Measurements from ENCODE around the gene DCAF17. TPM values are rescaled to one million over a fixed set of nuclear protein-coding genes. Genes with fewer than 3 reads are reported as not detected.
A peak's percentile ranks its signal among the peaks of the same experiment; 100 is the strongest.

The DCAF17 gene
- total and polyA plus RNA-seq, 2 experiments from 2014 or later = 10.6 to 14.4 TPM

DNA sequence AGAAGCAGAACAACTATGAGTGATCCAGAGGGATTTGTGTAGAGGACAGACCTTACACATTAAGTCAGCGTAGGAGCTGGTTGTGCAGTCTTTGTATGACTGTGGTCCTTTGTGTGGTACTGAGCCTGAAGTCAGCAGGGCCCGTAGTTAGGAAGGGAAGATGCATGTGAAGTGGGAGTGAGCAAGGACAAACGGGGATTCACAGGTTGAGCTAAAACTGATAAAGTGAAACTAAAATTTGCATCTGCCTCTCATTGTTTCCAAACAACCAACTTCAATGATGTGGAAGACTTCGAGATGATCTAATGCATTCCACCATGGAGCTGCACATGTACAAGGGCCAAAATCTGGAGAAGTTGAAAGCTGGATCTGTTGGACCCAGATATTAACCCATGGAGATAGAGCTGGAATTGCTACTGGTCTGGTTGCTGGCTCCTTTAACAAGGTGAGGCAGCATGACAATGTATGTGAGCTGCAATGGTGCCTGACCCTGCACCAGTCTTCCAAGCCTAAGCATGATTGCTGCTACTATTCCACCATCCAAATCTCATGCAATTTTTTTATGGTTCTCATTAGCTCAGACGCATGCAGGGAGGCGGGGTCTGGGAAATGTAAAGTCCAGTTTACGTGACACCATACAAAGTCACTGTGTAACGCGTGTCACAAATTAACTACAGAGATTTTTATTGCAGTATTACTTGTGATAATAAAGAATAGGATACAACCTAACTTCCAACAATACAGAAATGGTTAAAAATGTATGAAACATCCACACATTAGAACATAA lies 76.1 kb downstream of the DCAF17 start:
- Histone ChIP-seq H3K9me3 (ENCODE audit: low read depth) (no peaks in the 10 kb centered on the region), H4K20me1 (ENCODE audit: insufficient read depth) (no peaks in the 10 kb centered on the region), H3K9ac (no peak overlapping the region), H3K36me3 (ENCODE audit: low read depth) (no peaks in the 10 kb centered on the region), H3K4me1 (ENCODE audit: insufficient read depth) (no peaks in the 10 kb centered on the region), H3K4me2 (ENCODE audit: unreplicated experiment) (no peak overlapping the region), H3K27ac (no peak overlapping the region), H3K9me2 (ENCODE audit: insufficient read depth) (no peaks in the 10 kb centered on the region), H3K4me3 (no peak overlapping the region), H3K27me3 (replicated peaks; ENCODE audit: insufficient read depth) (no peaks in the 10 kb centered on the region), H3F3A (ENCODE audit: insufficient read depth) (no peaks in the 10 kb centered on the region), H3K79me2 (ENCODE audit: insufficient read depth) (no peaks in the 10 kb centered on the region), H2AFZ (no peak overlapping the region)
- in situ Hi-C loops (cut with MboI) = no loop called here
- TF ChIP-seq EZH2phosphoT487 (IDR thresholded peaks at IDR 0.05; ENCODE audit: insufficient read depth, low read depth) = no peak
- no peak for TF ChIP-seq EZH2 (IDR thresholded peaks at IDR 0.05; ENCODE audit: insufficient read depth, poor library complexity, severe bottlenecking)
- DNase-seq = peak; percentile 10
- 60 to 62% methylated on average over 9 of the region's 9 CpGs for WGBS, 2 experiments (ENCODE audit: low coverage in 1 of 2, low lambda C conversion rate in 2 of 2, missing lambda C conversion rate in 2 of 2)

DNA sequence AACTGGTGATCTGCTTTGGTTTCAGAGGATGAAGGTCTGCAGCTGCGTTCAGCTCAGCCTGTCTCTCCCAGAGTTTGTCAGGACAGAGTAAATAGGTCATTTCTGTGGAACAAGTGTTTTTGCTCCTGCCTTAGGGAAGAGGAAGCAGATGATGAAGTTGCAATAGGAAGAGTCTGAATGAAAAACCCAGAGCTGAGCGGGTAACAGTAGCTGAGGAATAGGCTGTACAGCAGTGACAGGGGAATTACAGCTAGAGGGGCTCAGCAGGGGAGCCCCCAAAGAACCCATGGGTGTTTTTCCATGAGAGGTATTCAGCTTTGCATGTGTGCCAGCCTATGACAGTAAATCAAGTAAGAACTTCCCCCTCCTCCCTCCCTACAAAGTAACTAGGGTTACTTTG lies 78.0 kb downstream of the DCAF17 start:
- Histone ChIP-seq H3K36me3 (ENCODE audit: low read depth) (no peaks in the 10 kb centered on the region), H3K4me2 (ENCODE audit: unreplicated experiment) (no peak overlapping the region), H3K9me2 (ENCODE audit: insufficient read depth) (no peaks in the 10 kb centered on the region), H3K4me1 (ENCODE audit: insufficient read depth) (peaks cover 10% of the 10 kb centered on the region), H2AFZ (no peak overlapping the region), H3K4me3 (no peak overlapping the region), H3K9ac (no peak overlapping the region), H3K27ac (no peak overlapping the region), H3K9me3 (ENCODE audit: low read depth) (no peaks in the 10 kb centered on the region), H3K79me2 (ENCODE audit: insufficient read depth) (no peaks in the 10 kb centered on the region), H4K20me1 (ENCODE audit: insufficient read depth) (no peaks in the 10 kb centered on the region), H3F3A (ENCODE audit: insufficient read depth) (no peaks in the 10 kb centered on the region), H3K27me3 (replicated peaks; ENCODE audit: insufficient read depth) (no peaks in the 10 kb centered on the region)
- no peak for DNase-seq
- no peak for TF ChIP-seq EZH2 (IDR thresholded peaks at IDR 0.05; ENCODE audit: insufficient read depth, poor library complexity, severe bottlenecking)
- no peak for TF ChIP-seq EZH2phosphoT487 (IDR thresholded peaks at IDR 0.05; ENCODE audit: insufficient read depth, low read depth)
- 86 to 97% methylated on average over 2 of the region's 2 CpGs for WGBS, 2 experiments (ENCODE audit: low coverage in 1 of 2, low lambda C conversion rate in 2 of 2, missing lambda C conversion rate in 2 of 2)
- in situ Hi-C loops (cut with MboI) = no loop called here

DNA sequence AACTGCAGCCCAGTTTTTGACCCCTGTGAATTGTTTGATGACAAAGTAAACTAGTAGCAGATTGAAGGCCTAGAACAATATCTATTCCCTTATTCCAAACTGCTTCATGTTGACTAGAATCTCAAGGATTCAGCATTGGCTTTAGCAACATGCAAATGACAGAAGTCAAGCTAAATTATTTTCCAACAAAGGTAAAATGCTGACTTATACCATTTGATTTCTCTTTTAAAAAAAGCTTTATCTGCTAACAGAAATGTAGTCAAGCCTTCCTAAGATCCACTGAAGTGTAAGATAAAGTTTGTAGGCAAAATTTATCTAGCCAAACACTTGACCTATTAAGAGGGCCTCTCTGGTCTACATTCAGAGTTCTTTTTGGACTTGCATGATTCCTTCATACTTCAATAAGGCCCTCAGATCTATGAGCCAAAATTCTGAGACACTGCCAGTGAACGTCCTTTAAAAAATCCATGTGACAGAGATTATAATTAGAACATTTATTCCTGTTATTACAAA lies 78.7 kb downstream of the DCAF17 start:
- Histone ChIP-seq H4K20me1 (ENCODE audit: insufficient read depth) (no peaks in the 10 kb centered on the region), H3K27me3 (replicated peaks; ENCODE audit: insufficient read depth) (no peaks in the 10 kb centered on the region), H3K9me3 (ENCODE audit: low read depth) (no peaks in the 10 kb centered on the region), H3K27ac (no peak overlapping the region), H3F3A (ENCODE audit: insufficient read depth) (no peaks in the 10 kb centered on the region), H3K36me3 (ENCODE audit: low read depth) (no peaks in the 10 kb centered on the region), H3K4me1 (ENCODE audit: insufficient read depth) (peaks cover 10% of the 10 kb centered on the region), H3K9me2 (ENCODE audit: insufficient read depth) (no peaks in the 10 kb centered on the region), H3K4me3 (no peak overlapping the region), H3K9ac (no peak overlapping the region), H3K4me2 (ENCODE audit: unreplicated experiment) (no peak overlapping the region), H2AFZ (no peak overlapping the region), H3K79me2 (ENCODE audit: insufficient read depth) (no peaks in the 10 kb centered on the region)
- 44 to 57% methylated on average over 1 of the region's 1 CpG for whole genome bisulfite sequencing, 2 experiments (ENCODE audit: low coverage in 1 of 2, low lambda C conversion rate in 2 of 2, missing lambda C conversion rate in 2 of 2)
- TF ChIP-seq EZH2 (IDR thresholded peaks at IDR 0.05; ENCODE audit: insufficient read depth, poor library complexity, severe bottlenecking) = no peak
- TF ChIP-seq EZH2phosphoT487 (IDR thresholded peaks at IDR 0.05; ENCODE audit: insufficient read depth, low read depth) = no peak
- DNase-seq = no peak
- in situ Hi-C loops (cut with MboI) = no loop called here

DNA sequence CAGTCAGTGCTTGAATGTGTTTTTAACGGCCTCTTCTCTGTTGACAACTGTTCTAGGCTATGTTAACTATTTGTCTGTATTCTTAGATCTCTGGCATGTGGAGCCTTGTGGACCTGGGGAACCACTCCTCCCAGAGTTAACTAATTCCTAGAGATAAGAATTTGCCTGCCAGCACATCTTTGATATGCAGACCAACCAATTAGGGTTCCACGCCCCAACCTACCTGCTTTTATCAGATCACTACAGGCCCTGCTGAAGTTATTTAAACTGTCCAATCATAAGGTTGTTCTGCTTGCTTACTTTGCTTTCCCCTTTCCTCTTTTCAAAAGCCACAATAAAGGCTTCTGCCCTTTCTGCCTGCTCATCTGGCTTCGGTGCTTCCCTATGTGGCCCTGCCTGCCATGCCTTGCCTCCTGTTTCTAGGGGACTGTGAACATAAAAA lies 79.7 kb downstream of the DCAF17 start:
- H3F3A ChIP-seq (ENCODE audit: insufficient read depth) = no peaks in the 10 kb centered on the region
- H3K27me3 ChIP-seq (replicated peaks; ENCODE audit: insufficient read depth) = no peaks in the 10 kb centered on the region
- no peaks in the 10 kb centered on the region for H3K36me3 ChIP-seq (ENCODE audit: low read depth)
- 76 to 83% methylated on average over 3 of the region's 3 CpGs for WGBS, 2 experiments (ENCODE audit: low coverage in 1 of 2, low lambda C conversion rate in 2 of 2, missing lambda C conversion rate in 2 of 2)
- no peak overlapping the region for H3K27ac ChIP-seq
- H2AFZ ChIP-seq = no peak overlapping the region
- in situ Hi-C loops (cut with MboI) = no loop called here
- no peaks in the 10 kb centered on the region for H4K20me1 ChIP-seq (ENCODE audit: insufficient read depth)
- H3K4me3 ChIP-seq = no peak overlapping the region
- H3K9me3 ChIP-seq (ENCODE audit: low read depth) = no peaks in the 10 kb centered on the region
- H3K79me2 ChIP-seq (ENCODE audit: insufficient read depth) = no peaks in the 10 kb centered on the region
- no peak for DNase-seq
- H3K4me2 ChIP-seq (ENCODE audit: unreplicated experiment) = no peak overlapping the region
- H3K9ac ChIP-seq = no peak overlapping the region
- TF ChIP-seq EZH2 (IDR thresholded peaks at IDR 0.05; ENCODE audit: insufficient read depth, poor library complexity, severe bottlenecking) = no peak
- no peak for TF ChIP-seq EZH2phosphoT487 (IDR thresholded peaks at IDR 0.05; ENCODE audit: insufficient read depth, low read depth)
- no peaks in the 10 kb centered on the region for H3K9me2 ChIP-seq (ENCODE audit: insufficient read depth)
- H3K4me1 ChIP-seq (ENCODE audit: insufficient read depth) = peaks cover 10% of the 10 kb centered on the region

Data from GM23248 (cell line).